ENCODE measurements around the gene SLC1A5.
"Not testable (repeated sequence)": the region's sequence is repeated elsewhere in the genome, so short reads cannot be mapped to it uniquely, and the experiment has no call there.

SLC1A5 gene

DNA sequence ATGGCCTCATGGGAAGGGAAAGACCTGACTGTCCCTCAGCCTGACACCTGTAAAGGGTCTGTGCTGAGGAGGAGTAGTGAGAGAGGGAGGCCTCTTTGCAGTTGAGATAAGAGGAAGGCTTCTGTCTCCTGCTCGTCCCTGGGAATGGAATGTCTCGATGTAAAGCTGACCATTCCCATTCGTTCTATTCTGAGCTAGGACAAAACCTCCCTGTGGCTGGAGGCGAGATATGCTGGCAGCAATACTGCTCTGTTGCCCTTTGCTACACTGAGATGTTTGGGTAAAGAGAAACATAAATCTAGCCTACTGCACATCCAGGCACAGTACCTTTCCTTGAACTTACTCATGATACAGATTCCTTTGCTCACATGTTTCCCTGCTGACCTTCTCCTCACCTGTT is 19.6 kb downstream of the SLC1A5 start:
- DNase-seq (ENCODE audit: low spot score), result not testable (repeated sequence)

DNA sequence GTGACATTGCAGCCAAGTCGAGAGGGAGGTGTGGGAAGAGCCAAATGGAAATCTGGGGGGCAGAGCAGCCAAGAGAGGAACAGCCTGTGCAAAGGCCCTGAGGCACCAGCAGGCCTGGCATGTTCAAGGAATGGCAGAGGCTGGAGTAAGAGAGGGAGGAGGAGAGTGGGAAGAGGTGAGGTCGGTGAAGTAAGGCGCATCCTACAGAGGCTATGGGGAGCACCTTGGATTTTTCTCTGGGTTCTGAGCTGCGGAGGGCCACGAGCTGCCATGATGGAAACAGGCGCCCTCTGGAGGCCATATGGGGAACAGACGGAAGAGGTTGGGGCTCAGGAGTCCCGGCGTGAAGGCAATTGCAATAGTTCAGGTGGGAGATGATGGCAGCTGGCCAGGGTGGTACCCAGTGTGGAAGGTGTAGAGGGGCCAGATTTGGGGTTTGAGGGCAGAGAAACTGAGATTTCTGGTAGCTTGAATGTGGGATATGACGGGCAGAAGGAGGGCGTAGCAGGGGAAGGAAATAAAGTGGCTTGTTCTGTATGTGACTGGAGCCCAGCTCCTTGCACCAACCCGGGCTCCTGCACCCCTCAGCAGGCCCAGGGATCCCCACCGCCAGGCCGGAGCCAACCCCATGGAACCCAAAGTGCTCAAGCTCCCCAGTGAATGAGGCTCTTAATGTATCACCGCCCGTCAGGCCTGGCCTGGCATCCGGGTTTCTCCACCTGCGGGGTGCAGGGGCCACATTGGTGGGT is 21.7 kb downstream of the SLC1A5 start:
- DNase-seq (ENCODE audit: low spot score), result no peak

DNA sequence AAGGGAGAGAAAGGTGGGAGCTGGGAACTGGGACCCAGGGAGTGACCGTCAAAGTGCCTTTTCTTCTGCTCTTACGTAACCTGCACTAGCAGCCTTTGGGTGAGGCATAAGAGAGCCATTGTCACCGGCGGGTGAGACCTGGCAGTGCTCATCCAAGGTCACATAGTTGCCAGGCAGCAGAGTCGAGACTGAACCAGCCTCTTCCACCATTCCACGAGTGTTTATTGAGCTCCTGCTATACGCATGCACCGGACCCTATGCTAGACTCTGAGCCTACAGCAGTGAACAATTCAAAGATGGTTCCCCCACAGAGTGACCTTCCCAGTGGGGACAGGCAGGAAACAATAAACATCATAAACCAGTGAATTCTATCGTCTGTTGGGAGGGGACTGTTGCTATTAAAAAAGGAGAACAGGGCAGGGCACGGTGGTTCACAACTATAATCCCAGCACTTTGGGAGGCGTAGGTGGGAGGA is 23.5 kb downstream of the SLC1A5 start:
- no peak for DNase-seq (ENCODE audit: low spot score)

DNA sequence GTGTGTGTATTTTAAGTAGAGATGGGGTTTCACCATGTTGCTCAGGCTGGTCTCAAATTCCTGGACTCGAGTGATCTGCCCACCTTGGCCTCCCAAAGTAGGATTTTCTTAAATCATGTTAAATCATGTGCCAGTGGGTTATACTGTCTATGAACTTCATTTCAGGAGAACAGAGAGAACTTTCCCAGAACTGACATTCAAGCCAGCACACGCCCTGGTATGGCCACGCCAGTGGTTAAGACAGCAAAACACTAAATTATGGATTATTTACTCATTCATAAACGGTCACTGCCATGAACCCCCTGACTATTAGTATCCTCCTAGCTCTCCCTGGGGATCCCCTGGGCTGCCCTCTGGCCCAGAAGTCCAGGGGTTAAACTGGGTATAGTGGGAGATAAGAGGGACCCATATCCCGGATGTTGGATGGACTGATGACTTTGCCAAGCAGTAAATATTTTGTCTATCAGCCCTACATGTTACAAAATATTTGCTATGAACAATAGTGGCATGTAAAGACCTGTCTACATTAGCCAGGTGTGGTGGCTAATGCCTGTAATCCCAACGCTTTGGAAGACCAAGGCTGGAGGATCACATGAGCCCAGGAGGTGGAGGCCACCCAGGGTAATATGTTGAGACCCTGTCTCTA is 26.0 kb downstream of the SLC1A5 start:
- no peak for DNase-seq (ENCODE audit: low spot score)

DNA sequence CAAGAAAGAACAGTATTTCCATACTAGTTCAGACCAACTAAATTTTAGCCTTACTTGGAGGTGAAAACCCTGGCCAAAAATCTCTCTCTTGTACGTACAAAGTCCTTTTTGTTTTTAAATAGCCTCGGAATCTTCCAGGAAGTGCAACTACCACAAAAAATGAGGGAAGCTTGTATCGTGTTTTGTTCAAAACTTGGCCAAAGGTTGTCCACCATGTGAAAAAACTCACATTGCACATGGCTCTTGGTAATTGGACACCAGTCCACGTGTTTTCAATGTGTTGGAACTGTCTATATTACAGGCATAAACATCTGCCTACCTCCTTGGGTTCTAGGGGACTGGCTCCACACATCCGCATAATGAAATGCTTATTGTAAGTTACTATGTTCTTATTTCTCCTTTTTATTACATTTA is 27.0 kb downstream of the SLC1A5 start:
- no peak for DNase-seq (ENCODE audit: low spot score)

DNA sequence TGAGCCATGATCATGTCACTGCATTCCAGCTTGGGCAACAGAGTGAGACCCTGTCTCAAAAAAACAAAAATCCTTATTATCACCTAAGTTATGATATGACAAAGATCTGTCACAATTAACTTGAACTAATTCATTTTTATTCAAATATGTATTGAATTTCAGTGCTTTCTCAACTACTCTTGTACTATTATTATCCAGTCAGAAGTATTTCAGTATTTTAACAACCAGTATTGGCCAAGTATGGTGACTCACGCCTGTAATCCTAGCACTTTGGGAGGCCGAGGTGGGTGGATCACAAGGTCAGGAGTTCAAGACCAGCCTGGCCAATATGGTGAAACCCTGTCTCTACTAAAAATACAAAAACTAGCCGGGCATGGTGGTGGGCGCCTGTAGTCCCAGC is 27.5 kb downstream of the SLC1A5 start:
- not testable (repeated sequence) for DNase-seq (ENCODE audit: low spot score)

DNA sequence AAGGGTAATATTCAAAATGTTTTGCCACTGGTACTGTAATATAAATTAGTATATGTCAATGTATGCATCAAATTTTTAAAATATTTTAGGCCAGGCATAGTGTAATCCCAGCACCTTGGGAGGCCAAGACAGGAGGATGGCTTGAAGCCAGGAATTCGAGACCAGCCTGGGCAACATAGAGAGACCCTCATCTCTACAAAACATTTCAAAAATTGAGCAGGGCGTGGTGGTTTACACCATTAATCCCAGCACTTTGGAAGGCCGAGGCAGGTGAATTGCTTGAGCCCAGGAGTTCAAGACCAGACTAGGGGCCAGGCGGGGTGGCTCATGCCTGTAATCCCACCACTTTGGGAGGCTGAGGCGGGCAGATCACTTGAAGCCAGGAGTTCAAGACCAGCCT is 28.0 kb downstream of the SLC1A5 start:
- no peak for DNase-seq (ENCODE audit: low spot score)

DNA sequence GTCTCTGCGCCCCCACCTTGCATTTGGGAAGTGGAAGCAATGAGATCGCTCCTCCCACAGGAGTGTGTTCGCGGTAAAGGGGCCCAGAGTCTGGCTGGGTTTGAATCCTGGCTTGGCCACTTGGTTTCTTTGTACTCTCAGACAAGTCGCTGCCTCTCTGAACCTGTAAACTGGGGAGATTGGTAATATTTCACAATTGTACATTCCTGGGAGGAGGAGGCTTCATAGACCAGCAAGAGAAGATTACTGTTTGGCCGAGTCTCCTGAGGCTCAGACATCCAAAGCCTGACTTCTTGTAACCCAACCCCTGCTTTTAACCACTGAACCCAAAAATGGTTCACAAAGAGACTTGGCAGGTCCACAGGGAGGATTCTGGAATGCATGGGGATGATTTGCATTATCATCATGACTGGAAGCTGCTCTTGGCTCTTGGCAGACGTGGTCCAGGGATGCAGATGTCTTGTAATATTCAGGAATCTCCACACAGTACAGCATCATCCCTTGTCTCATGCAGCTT is 28.5 kb downstream of the SLC1A5 start:
- no peak for DNase-seq (ENCODE audit: low spot score)

DNA sequence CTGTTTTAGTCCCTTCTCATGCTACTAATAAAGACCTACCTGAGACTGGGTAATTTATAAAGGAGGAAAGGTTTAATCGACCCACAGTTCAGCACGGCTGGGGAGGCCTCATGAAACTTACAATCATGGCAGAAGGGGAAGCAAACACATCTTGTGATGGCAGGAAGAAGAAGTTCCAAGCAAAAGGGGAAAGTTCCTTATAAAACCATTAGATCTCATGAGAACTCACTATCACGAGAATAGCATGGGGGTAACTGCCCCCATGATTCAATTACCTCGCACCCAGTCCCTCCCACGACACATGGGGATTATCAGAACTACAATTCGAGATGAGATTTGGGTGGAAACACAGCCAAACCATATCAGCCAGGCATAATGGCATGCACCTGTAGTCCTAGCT is 29.2 kb downstream of the SLC1A5 start:
- DNase-seq (ENCODE audit: low spot score), result no peak

DNA sequence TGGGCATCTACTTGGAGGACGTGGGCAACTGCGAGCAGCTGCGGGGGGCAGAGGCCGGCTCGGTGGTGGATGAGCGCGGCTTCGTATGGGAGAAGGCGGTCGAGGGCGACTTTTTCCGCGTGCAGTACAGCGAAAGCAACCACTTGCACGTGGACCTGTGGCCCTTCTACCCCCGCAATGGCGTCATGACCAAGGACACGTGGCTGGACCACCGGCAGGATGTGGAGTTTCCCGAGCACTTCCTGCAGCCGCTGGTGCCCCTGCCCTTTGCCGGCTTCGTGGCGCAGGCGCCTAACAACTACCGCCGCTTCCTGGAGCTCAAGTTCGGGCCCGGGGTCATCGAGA is 31.9 kb downstream of the SLC1A5 start:
- DNase-seq (ENCODE audit: low spot score), result no peak

DNA sequence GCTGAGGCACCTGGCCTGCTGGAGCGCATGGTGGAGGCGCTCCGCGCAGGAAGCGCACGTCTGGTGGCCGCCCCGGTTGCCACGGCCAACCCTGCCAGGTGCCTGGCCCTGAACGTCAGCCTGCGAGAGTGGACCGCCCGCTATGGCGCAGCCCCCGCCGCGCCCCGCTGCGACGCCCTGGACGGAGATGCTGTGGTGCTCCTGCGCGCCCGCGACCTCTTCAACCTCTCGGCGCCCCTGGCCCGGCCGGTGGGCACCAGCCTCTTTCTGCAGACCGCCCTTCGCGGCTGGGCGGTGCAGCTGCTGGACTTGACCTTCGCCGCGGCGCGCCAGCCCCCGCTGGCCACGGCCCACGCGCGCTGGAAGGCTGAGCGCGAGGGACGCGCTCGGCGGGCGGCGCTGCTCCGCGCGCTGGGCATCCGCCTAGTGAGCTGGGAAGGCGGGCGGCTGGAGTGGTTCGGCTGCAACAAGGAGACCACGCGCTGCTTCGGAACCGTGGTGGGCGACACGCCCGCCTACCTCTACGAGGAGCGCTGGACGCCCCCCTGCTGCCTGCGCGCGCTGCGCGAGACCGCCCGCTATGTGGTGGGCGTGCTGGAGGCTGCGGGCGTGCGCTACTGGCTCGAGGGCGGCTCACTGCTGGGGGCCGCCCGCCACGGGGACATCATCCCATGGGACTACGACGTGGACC is 32.4 kb downstream of the SLC1A5 start:
- no peak for DNase-seq (ENCODE audit: low spot score)

DNA sequence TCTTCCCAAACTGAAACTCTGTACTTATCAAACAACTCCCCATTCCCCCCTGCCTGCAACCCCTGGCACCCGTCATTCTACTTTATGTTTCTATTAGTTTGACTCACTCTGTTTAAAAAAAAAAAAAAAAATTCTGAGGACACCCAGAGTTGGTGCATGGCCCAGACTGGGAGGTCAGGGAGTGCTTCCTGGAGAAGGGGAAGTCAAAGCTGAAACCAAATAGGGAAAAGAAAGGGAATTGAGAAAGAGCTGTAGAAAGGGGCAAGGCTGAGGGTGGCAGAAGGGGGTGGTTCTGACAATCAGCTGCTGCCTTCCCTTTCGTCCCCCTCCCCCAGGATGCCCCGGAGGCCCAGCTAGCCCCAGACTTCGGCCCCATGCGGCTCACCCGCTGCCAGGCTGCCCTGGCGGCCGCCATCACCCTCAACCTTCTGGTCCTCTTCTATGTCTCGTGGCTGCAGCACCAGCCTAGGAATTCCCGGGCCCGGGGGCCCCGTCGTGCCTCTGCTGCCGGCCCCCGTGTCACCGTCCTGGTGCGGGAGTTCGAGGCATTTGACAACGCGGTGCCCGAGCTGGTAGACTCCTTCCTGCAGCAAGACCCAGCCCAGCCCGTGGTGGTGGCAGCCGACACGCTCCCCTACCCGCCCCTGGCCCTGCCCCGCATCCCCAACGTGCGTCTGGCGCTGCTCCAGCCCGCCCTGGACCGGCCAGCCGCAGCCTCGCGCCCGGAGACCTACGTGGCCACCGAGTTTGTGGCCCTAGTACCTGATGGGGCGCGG is 33.1 kb downstream of the SLC1A5 start:
- DNase-seq (ENCODE audit: low spot score), result no peak

DNA sequence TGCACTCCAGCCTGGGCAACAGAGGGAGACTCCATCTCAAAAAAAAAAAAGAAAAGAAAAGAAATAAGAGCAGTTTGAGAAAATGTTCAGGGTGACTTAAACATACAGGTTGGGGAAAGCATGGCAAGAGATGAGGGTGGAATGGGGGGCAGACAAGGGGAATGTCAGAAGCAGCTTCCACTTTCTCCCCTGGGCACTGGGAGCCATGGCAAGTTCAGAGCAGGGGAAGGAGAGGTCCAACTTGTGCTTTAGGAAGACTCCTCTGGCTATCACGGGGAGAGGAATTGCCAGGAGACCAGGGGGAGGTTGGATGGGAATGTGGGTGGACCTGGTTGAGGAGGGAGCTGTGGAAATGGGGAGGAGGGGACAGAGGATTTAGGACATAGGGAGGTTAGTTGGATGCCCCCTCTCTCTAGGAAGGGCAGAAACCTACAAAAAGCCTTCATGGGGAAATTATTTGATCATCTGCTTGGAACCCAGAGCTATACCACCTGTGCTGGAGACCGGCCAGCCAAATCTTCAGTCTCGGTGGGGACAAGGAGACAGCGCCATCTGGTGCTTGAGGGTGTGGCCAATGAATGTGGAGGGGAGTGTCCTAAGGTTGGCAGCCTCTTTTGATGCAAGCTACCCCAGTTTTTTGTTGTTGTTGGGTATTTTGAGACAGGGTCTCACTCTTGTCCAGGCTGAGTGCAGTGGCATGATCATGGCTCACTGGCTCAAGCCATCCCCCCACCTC is 34.8 kb downstream of the SLC1A5 start:
- peak; percentile 82 for DNase-seq (ENCODE audit: low spot score)

DNA sequence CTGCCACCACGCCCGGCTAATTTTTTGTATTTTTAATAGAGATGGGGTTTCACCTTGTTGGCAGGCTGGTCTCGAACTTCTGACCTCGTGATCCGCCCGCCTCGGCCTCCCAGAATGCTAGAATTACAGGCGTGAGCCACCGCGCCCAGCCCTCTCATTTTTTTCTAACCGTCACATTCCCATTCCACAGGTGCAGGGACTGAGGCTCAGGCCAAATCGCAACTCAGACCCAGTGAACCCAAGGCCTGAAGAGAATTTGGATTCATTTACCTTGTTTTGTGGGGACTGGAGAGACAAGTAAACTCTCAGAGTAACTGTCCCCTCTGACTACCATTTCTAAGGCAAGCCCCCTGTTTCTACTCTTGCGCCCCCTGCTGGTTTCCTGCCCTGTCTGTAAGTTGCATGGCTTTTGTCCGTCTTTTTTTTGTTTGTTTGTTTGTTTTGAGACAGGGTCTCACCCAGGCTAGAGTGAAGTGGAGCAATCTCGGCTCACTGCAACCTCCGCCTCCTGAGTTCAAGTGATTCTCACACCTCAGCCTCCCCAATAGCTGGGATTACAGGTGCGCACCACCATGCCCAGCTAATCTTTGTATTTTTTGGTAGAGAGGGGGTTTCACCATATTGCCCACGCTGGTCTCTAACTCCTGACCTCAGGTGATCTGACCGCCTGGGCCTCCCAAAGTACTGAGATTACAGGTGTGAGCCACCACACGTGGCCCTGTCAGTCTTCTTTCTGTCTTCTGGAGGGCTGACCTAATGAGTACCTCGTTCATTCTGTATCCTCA is 39.9 kb downstream of the SLC1A5 start:
- peak; percentile 60 for DNase-seq (ENCODE audit: low spot score)

DNA sequence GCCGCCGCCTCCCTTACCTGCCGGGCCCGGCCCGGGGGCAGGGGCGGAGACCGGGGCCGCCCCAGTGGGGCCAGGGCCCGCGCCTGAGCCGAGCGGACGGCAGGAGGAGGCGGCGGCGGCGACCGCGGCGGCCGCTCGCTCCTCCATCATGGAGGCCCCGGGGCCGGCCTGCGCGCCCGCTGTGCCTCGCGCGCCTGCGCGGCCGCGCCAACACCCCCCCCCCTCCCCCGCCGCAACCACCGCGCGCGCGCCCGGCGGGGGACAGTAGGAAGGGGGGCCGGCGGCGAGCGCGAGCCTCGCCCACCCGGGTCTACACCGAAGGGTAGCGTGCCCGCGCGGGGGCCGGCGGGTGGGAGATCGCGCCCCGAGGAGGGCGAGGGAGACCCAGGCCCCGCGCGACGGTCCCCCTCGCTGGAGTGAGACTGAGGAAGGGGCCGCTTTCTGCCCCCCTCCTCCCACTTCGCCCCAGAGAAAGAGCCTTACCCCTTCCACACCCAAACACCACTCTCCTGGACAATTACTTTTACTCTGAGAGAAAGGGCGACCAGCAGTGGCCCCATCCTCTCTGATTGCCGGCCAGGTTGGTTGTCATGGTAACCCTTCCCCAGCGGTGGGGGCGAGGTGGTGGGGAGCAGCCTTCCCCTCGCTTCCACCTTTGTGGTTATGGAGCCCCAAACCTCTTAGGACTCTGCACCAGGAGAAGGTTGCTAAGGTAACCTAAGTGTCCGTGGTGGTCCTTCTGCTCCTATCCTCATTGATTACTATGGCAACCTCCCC is 41.9 kb downstream of the SLC1A5 start, which contains the start of gene STRN4:
TSS of gene STRN4 (minus strand) at position 170 of the 777 bp plus-strand sequence. CDS start at position 150, 20 bp downstream.
- DNase-seq (ENCODE audit: low spot score), result peak; percentile 39

DNA sequence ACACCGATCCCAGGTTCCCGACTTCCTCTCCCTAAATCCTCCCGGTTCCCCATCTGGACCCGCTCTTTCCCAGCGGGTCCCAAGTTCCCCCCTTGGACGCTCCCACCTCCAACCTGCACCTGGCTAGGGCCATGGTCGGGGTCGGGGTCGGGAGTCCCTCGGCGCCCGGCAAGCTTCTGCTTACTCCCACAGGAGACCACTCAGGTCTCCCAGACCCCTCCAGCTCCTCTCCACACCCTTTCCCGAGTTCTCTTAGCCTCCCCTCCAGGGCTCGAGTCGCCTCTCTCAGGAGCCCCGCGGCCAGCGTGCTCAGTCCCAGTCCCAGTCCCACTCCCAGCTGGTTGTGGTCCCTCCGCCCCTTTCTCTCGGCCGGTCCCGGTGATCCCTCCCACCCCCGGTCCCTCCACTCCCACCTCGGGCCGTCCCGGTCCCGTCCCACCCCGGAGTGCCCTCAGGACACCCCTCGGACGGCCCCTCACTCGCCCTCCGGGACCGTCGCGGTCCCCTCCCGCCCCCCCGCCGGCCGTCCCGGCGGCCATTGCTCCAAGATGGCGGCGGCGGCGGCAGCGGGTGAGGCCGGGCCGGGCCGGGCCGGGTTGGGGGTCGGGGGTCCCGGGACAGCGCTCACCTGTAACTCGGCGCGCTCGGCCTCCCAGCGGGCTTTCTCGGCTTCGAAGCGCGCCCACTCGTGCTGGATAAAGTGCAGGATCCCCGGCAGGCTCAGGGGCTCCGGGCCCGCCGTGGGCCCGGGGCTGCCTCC is 42.7 kb downstream of the SLC1A5 start, which contains the start of gene FKRP:
TSS of gene FKRP (plus strand) at position 537 of the 760 bp plus-strand sequence. CDS start 9,394 bp downstream, outside the sequence.
- no peak for DNase-seq (ENCODE audit: low spot score)

DNA sequence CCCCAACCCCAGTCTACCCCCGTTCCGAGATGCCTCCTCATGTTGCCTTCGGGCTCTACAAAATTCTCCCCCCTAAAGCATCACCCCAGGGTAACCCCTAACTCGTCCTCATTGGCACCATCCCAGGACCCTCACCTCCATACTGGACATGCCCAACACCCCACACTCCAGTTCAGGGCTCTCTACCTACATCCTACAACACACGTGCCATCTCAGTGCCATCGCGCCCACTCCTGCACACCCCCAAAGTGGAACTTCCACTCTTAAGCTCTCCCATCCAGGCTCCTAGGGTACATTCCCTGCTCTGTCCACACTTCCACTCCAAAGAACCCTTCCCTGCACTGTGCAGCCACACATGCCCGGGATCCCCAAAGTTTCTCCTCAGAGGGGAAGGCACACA is 43.4 kb downstream of the SLC1A5 start:
- no peak for DNase-seq (ENCODE audit: low spot score)

DNA sequence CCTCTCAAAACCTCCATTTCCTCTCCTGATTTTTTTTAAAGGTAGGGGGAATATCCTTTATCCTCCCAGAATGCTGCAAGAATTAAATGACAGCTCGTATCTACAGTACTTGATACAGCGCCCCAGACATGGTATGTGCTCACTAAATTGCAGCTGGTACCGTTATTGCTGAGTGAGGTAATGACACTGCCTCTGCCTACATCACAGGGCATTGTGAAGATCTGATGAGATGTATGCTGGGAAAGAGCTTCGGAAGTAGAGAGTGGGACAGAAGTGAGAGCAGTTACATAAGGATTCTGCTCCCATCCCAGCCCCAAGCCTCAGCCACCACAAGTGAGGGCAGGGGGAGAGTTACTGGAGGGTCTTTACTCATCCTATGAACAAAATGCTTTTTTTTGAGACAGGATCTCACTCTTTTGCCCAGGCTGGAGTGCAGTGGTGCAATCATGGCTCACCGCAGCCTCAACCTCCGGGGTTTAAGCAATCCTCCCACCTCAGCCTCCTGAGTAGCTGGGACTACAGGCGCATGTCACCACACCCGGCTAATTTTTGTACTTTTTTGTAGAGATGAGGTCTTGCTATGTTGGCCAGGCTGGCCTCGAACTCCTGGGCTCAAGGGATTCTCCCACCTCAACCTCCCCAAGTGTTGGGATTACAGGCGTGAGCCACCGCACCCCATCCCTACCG is 44.2 kb downstream of the SLC1A5 start:
- DNase-seq (ENCODE audit: low spot score), result no peak
